Naive B cell (primary cell): ENCODE results near the gene ETS2. TPM values are rescaled to one million over a fixed set of nuclear protein-coding genes. Genes with fewer than 3 reads are reported as not detected.

ENCODE experiments used
- ATAC-seq, 2 donors: fragments of 150-1000 bp; cut with Tn5 transposase; 2 replicates each; pipeline ENCODE4 v1.10.0; 2021; ENCODE audit warnings: low read depth in 2 of 2, mild to moderate bottlenecking in 2 of 2, moderate library complexity in 2 of 2
- DNase-seq: peaks from one replicate; pipeline ENCODE4 v3.0.0; 2022
- H3K27ac Mint-ChIP-seq, 6 donors: one replicate each; pipeline ENCODE4 v1.8.0; 2020 to 2022; ENCODE audit warnings: mild to moderate bottlenecking in 6 of 6, mixed read lengths in 6 of 6, moderate library complexity in 5 of 6, inconsistent platforms in 2 of 6
- H3K27me3 Mint-ChIP-seq, 3 donors: one replicate each; pipeline ENCODE4 v1.8.0; 2021 to 2022; ENCODE audit warnings: mixed read lengths in 3 of 3, mild to moderate bottlenecking in 1 of 3
- H3K36me3 Mint-ChIP-seq, 2 donors: one replicate each; pipeline ENCODE4 v1.8.0; 2020 to 2022; ENCODE audit warnings: mixed read lengths in 2 of 2, inconsistent platforms in 1 of 2, mild to moderate bottlenecking in 1 of 2
- H3K4me1 Mint-ChIP-seq, 3 donors: one replicate each; pipeline ENCODE4 v1.8.0; 2020 to 2022; ENCODE audit warnings: mixed read lengths in 3 of 3, inconsistent platforms in 1 of 3, mild to moderate bottlenecking in 1 of 3, moderate library complexity in 1 of 3
- H3K4me3 Mint-ChIP-seq, 8 donors: one replicate each; pipeline ENCODE4 v1.8.0; 2020 to 2022; ENCODE audit warnings: mild to moderate bottlenecking in 8 of 8, mixed read lengths in 8 of 8, moderate library complexity in 8 of 8, inconsistent platforms in 2 of 8
- H3K9me3 Mint-ChIP-seq, 7 donors: one replicate each; pipeline ENCODE4 v1.8.0; 2020 to 2022; ENCODE audit warnings: mixed read lengths in 7 of 7, mild to moderate bottlenecking in 5 of 7, inconsistent platforms in 2 of 7, moderate library complexity in 1 of 7
- polyA plus RNA-seq, 6 donors: library from polyadenylated mRNA; unstranded; fragments of 300-500 nt; fragmentation: Illumina TruSeq; gene quantifications; one replicate each; pipeline ENCODE4 v1.2.3, GENCODE V29; 2021; ENCODE audit warnings: low read depth in 6 of 6

Gene ETS2
- polyA plus RNA-seq, 6 donors from 2014 or later, result 1.4 to 2.7 (median 1.6) TPM

GRCh38 chr21:38771536-38771935 is 34.2 kb upstream of the ETS2 start:
- Mint-ChIP-seq H3K9me3 (peaks cover 0 to 2% (median 0%) of the 10 kb centered on the region in 7 donors), H3K27me3 (peaks cover 42 to 67% (median 58%) of the 10 kb centered on the region in 3 donors), H3K4me3 (no peak overlapping the region), H3K36me3 (no peaks in the 10 kb centered on the region), H3K4me1 (peaks cover 29 to 32% (median 29%) of the 10 kb centered on the region in 3 donors), H3K27ac (no peak overlapping the region)
- ATAC-seq (no peak), DNase-seq (no peak)

DNA sequence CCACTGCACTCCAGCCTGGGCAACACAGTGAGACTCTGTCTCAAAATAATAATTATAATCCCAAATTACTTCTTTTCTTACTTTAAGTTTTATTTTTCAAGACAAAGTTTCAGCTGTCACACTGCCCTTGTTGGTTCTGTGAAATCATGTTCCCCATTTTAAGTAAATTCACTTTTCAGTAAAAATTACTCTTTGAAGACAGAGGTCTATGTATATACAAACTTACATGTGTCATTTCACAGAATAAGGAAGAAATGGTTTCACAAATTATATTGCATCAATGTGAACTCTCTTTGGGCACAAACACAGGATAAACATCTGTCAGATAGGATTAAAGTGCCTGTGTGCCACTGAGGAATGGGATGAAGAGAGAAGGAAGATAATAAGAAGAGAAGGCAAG is 33.1 kb upstream of the ETS2 start:
- H3K36me3 Mint-ChIP-seq, result no peaks in the 10 kb centered on the region
- no peak overlapping the region for H3K4me3 Mint-ChIP-seq
- H3K27me3 Mint-ChIP-seq, result peaks cover 53 to 71% (median 59%) of the 10 kb centered on the region in 3 donors
- H3K27ac Mint-ChIP-seq, result no peak overlapping the region
- DNase-seq (no peak), ATAC-seq (no peak)
- peaks cover 31 to 40% (median 37%) of the 10 kb centered on the region in 3 donors for H3K4me1 Mint-ChIP-seq
- peaks cover 0 to 2% (median 0%) of the 10 kb centered on the region in 7 donors for H3K9me3 Mint-ChIP-seq

GRCh38 chr21:38773099-38774061 is 32.3 kb upstream of the ETS2 start:
- H3K27me3 Mint-ChIP-seq, result peaks cover 60 to 75% (median 63%) of the 10 kb centered on the region in 3 donors
- H3K4me3 Mint-ChIP-seq, result no peak overlapping the region
- DNase-seq (no peak), ATAC-seq (no peak)
- no peaks in the 10 kb centered on the region for H3K36me3 Mint-ChIP-seq
- peaks cover 32 to 42% (median 39%) of the 10 kb centered on the region in 3 donors for H3K4me1 Mint-ChIP-seq
- peaks cover 0 to 5% (median 3%) of the 10 kb centered on the region in 7 donors for H3K9me3 Mint-ChIP-seq
- peak overlapping the region in 1 of 6 donors; percentile 12 for H3K27ac Mint-ChIP-seq

- no peak for ATAC-seq
- Mint-ChIP-seq H3K9me3 (peaks cover 1 to 11% (median 8%) of the 10 kb centered on the region in 7 donors), H3K27me3 (peaks cover 65 to 77% (median 66%) of the 10 kb centered on the region in 3 donors), H3K27ac (no peak overlapping the region), H3K36me3 (peaks cover 0 to 5% of the 10 kb centered on the region in 2 donors), H3K4me3 (no peak overlapping the region), H3K4me1 (peaks cover 32 to 36% (median 35%) of the 10 kb centered on the region in 3 donors)
- no peak for DNase-seq
Observed at GRCh38 chr21:38774152-38774551, 31.6 kb upstream of the ETS2 start.

GRCh38 chr21:38774586-38775285 is 31.0 kb upstream of the ETS2 start:
- no peak for DNase-seq
- H3K36me3 Mint-ChIP-seq, result peaks cover 0 to 8% of the 10 kb centered on the region in 2 donors
- H3K4me3 Mint-ChIP-seq, result no peak overlapping the region
- ATAC-seq, result no peak
- peaks cover 65 to 75% (median 66%) of the 10 kb centered on the region in 3 donors for H3K27me3 Mint-ChIP-seq
- peaks cover 1 to 17% (median 10%) of the 10 kb centered on the region in 7 donors for H3K9me3 Mint-ChIP-seq
- peaks cover 32 to 34% (median 33%) of the 10 kb centered on the region in 3 donors for H3K4me1 Mint-ChIP-seq
- no peak overlapping the region for H3K27ac Mint-ChIP-seq

GRCh38 chr21:38775733-38776132 is 30.0 kb upstream of the ETS2 start:
- peaks cover 34 to 39% (median 37%) of the 10 kb centered on the region in 3 donors for H3K4me1 Mint-ChIP-seq
- no peak overlapping the region for H3K27ac Mint-ChIP-seq
- peaks cover 0 to 8% of the 10 kb centered on the region in 2 donors for H3K36me3 Mint-ChIP-seq
- DNase-seq, result no peak
- H3K27me3 Mint-ChIP-seq, result peaks cover 63 to 74% (median 66%) of the 10 kb centered on the region in 3 donors
- no peak for ATAC-seq
- H3K4me3 Mint-ChIP-seq, result no peak overlapping the region
- peaks cover 1 to 18% (median 10%) of the 10 kb centered on the region in 7 donors for H3K9me3 Mint-ChIP-seq

- Mint-ChIP-seq H3K36me3 (peaks cover 5 to 16% of the 10 kb centered on the region in 2 donors), H3K4me1 (peaks cover 42 to 50% (median 47%) of the 10 kb centered on the region in 3 donors), H3K9me3 (peaks cover 10 to 24% (median 20%) of the 10 kb centered on the region in 7 donors), H3K4me3 (peak overlapping the region in 4 of 8 donors; percentile 26 to 78 (median 36)), H3K27ac (peak overlapping the region in 1 of 6 donors; percentile 75), H3K27me3 (peaks cover 67 to 74% (median 69%) of the 10 kb centered on the region in 3 donors)
- ATAC-seq, result no peak
- DNase-seq, result no peak
Observed at GRCh38 chr21:38777015-38777414, 28.7 kb upstream of the ETS2 start.

- ATAC-seq (peak; percentile 87 to 96), DNase-seq (peak; percentile 48)
- peaks cover 42 to 50% (median 47%) of the 10 kb centered on the region in 3 donors for H3K4me1 Mint-ChIP-seq
- peak overlapping the region in 2 of 6 donors; percentile 5 to 75 for H3K27ac Mint-ChIP-seq
- peaks cover 7 to 21% of the 10 kb centered on the region in 2 donors for H3K36me3 Mint-ChIP-seq
- peak overlapping the region in 6 of 8 donors; percentile 3 to 78 (median 34) for H3K4me3 Mint-ChIP-seq
- peaks cover 11 to 29% (median 25%) of the 10 kb centered on the region in 7 donors for H3K9me3 Mint-ChIP-seq
- peaks cover 67 to 72% (median 69%) of the 10 kb centered on the region in 3 donors for H3K27me3 Mint-ChIP-seq
Observed at GRCh38 chr21:38777531-38777930, 28.2 kb upstream of the ETS2 start.

DNA sequence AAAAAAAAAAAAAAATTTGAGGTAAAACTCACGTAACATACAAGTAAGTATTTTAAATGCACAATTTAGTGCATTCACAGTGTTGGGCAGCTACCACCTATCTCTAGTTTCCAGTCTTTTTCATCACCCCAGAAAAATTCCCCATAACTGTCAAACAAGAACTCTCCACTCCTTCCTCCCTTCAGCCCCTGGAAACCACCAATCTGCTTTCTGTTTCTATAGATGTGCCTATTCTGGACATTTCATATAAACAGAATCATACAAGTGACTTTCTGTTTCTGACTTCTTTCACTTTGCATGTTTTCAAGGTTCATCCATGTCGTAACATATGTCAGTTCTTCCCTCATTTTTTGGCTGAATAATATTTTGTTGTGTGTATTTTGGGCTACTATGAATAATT is 24.9 kb upstream of the ETS2 start:
- Mint-ChIP-seq H3K9me3 (peaks cover 11 to 49% (median 40%) of the 10 kb centered on the region in 7 donors), H3K36me3 (peaks cover 16 to 37% of the 10 kb centered on the region in 2 donors), H3K27ac (peak overlapping the region in 2 of 6 donors; percentile 11 to 58), H3K27me3 (peaks cover 52 to 60% (median 58%) of the 10 kb centered on the region in 3 donors), H3K4me1 (peaks cover 30 to 39% (median 38%) of the 10 kb centered on the region in 3 donors), H3K4me3 (peak overlapping the region in 2 of 8 donors; percentile 57 to 67)
- DNase-seq (peak; percentile 22), ATAC-seq (peak; percentile 57 to 71)

DNA sequence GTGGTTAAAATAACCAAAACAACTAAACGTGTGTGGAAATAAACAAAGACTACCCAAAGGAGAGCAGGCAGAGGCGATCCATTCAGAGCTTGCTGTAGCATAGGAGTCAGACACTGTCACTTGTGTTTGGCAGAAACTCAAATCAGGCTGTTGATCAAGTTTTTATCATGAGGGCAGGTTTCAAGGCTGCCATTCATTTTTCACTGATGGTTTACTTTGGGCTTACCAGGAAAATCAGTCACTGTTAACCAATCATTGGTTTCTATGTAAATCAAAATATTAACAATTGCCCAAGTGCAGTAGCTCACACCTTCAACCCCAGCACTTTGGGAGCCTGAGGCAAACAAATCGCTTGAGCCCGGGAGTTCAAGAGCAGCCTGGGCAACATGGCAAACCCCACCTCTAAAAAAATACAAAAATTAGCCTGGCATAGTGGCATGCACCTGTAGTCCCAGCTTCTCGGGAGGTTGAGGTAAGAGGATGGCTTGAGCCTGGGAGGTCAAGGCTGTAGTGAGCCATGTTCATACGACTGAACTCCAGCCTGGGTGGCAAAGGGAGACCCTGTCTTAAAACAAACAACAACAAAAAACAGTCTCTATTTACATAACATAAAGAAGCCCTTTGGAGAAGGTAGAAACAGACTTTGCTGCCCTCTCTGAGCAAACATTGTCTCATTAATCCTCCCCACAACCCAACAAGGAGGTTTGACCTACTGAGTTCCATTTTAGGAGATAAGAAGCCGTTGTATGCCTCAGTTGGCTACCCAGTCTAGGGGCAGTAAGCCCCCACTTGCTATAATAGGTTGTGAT is 21.1 kb upstream of the ETS2 start:
- Mint-ChIP-seq H3K4me1 (peaks cover 14 to 22% (median 15%) of the 10 kb centered on the region in 3 donors), H3K27me3 (peaks cover 30 to 50% (median 40%) of the 10 kb centered on the region in 3 donors), H3K9me3 (peaks cover 6 to 32% (median 27%) of the 10 kb centered on the region in 7 donors), H3K4me3 (no peak overlapping the region), H3K27ac (no peak overlapping the region), H3K36me3 (peaks cover 16 to 29% of the 10 kb centered on the region in 2 donors)
- ATAC-seq, result no peak
- DNase-seq, result no peak

DNA sequence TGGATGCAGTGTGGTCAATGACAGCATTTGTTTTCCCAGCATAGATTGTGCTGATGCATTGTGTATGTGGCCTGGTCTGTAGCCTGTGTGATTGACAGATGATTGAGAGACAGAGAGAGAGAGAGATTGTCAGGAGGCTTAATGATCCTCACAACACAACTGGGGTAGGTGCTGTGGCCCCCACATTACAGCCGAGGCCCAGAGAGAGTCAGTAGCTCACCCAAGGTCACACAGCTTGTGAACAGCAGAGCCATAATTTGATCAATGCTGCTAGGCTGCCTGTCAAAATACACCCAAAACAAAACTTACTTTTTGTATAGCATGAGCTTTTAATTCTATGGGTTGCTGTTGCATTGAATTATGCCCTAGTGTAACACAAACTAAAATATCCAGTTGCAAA is 20.2 kb upstream of the ETS2 start:
- no peak overlapping the region for H3K27ac Mint-ChIP-seq
- peaks cover 6 to 31% (median 27%) of the 10 kb centered on the region in 7 donors for H3K9me3 Mint-ChIP-seq
- no peak overlapping the region for H3K4me3 Mint-ChIP-seq
- H3K36me3 Mint-ChIP-seq, result peaks cover 16 to 29% of the 10 kb centered on the region in 2 donors
- H3K4me1 Mint-ChIP-seq, result peaks cover 12 to 19% (median 14%) of the 10 kb centered on the region in 3 donors
- ATAC-seq, result no peak
- DNase-seq, result no peak
- peaks cover 34 to 54% (median 40%) of the 10 kb centered on the region in 3 donors for H3K27me3 Mint-ChIP-seq

- Mint-ChIP-seq H3K4me1 (peaks cover 0 to 11% (median 4%) of the 10 kb centered on the region in 3 donors), H3K27ac (no peak overlapping the region), H3K9me3 (peaks cover under 1 to 25% (median 20%) of the 10 kb centered on the region in 7 donors), H3K27me3 (peaks cover 28 to 48% (median 32%) of the 10 kb centered on the region in 3 donors), H3K4me3 (no peak overlapping the region), H3K36me3 (peaks cover 12 to 23% of the 10 kb centered on the region in 2 donors)
- ATAC-seq (no peak), DNase-seq (no peak)
Observed at GRCh38 chr21:38787016-38787415, 18.7 kb upstream of the ETS2 start.
